Suprapubic skin (tissue), 4 donors: ENCODE measurements around the gene RING1. TPM values are rescaled to one million over a fixed set of nuclear protein-coding genes. Genes with fewer than 3 reads are reported as not detected.

Experiments
- DNase-seq, 2 donors: peaks; one replicate each; pipeline ENCODE4 v3.0.0-alpha.2; 2019; ENCODE audit warnings: low spot score in 2 of 2
- H3K27ac ChIP-seq: fragments of 200-600 bp; sonication (generic); one replicate; pipeline ENCODE4 v1.5.1; 2019
- H3K27me3 ChIP-seq: fragments of 200-600 bp; sonication (generic); one replicate; pipeline ENCODE4 v1.5.1; 2019
- H3K36me3 ChIP-seq: fragments of 200-600 bp; sonication (generic); one replicate; pipeline ENCODE4 v1.5.1; 2019
- H3K4me1 ChIP-seq: fragments of 200-600 bp; sonication (generic); one replicate; pipeline ENCODE4 v1.5.1; 2019
- H3K4me3 ChIP-seq: fragments of 200-600 bp; sonication (generic); one replicate; pipeline ENCODE4 v1.5.1; 2019; ENCODE audit warnings: mild to moderate bottlenecking
- H3K9me3 ChIP-seq: fragments of 200-600 bp; sonication (generic); one replicate; pipeline ENCODE4 v1.5.1; 2019
- CTCF ChIP-seq, 2 donors: fragments of 200-600 bp in 1 of 2; fragments of 450-650 bp in 1 of 2; sonication (generic) in 1 of 2; IDR thresholded peaks; one replicate each; pipeline ENCODE4 v1.5.1; 2016 to 2019; ENCODE audit warnings: antibody characterized with exemption in 2 of 2, mild to moderate bottlenecking in 1 of 2, moderate library complexity in 1 of 2
- EP300 ChIP-seq: sonication (generic); formaldehyde crosslinking; IDR thresholded peaks from one replicate; pipeline ENCODE4 v1.6.1; 2017; ENCODE audit warnings: antibody characterized with exemption
- POLR2A ChIP-seq, 2 donors: fragments of 450-650 bp; IDR thresholded peaks; one replicate each; pipeline ENCODE4 v1.6.1; 2017; ENCODE audit warnings: antibody characterized with exemption in 2 of 2, mild to moderate bottlenecking in 2 of 2, moderate library complexity in 2 of 2
- POLR2AphosphoS5 ChIP-seq, 3 donors: sonication (generic); formaldehyde crosslinking; IDR thresholded peaks; one replicate each; pipeline ENCODE4 v1.6.1; 2017; ENCODE audit warnings: antibody characterized with exemption in 3 of 3
- WGBS: methylation state at CpG from one replicate; pipeline ENCODE4 v1.1.5; 2018; 5-methylcytosine and 5-hydroxymethylcytosine counted together
- total RNA-seq, 4 donors: library from RNA; depleted of rRNA; stranded (reverse); fragments of >200 nt; gene quantifications; one replicate each; pipeline ENCODE4 v1.1.0, GENCODE V29; 2016

The RING1 gene
- 10 to 100 TPM; 11.5 to 18.1 (median 14.9) TPM for total RNA-seq

- peak within 1 kb of the TSS; percentile 86 for H3K4me3 ChIP-seq
- peaks cover 51% of the 10 kb centered on the region for H3K4me1 ChIP-seq
- peaks cover 8% of the 10 kb centered on the region for H3K36me3 ChIP-seq
- H3K9me3 ChIP-seq: no peaks in the 10 kb centered on the region
- peak; percentile 95 to 97 (median 96) for TF ChIP-seq POLR2AphosphoS5 (IDR thresholded peaks at IDR 0.05)
- TF ChIP-seq CTCF (IDR thresholded peaks at IDR 0.05): no peak
- TF ChIP-seq POLR2A (IDR thresholded peaks at IDR 0.05): peak; percentile 97
- TF ChIP-seq EP300: no peak
- H3K27me3 ChIP-seq: no peaks in the 10 kb centered on the region
- DNase-seq: peak; percentile 93
- H3K27ac ChIP-seq: peak within 1 kb of the TSS; percentile 88
- WGBS: under 1% methylated on average over 20 of the region's 86 CpGs
Observed at GRCh38 chr6:33208091-33208967, at the start of gene RING1. RING1 (plus strand) TSS chr6:33208500; CDS start chr6:33208823, 323 bp downstream.

GRCh38 chr6:33160096-33160495 is 48.2 kb upstream of the RING1 start:
- no peak overlapping the region for H3K4me3 ChIP-seq
- DNase-seq: no peak
- H3K9me3 ChIP-seq: no peaks in the 10 kb centered on the region
- H3K27ac ChIP-seq: no peak overlapping the region
- H3K4me1 ChIP-seq: peaks cover 20% of the 10 kb centered on the region
- 92% methylated on average over 11 of the region's 11 CpGs for WGBS
- H3K36me3 ChIP-seq: no peaks in the 10 kb centered on the region
- no peaks in the 10 kb centered on the region for H3K27me3 ChIP-seq
- TF ChIP-seq CTCF (IDR thresholded peaks at IDR 0.05) (no peak), POLR2A (IDR thresholded peaks at IDR 0.05) (no peak), POLR2AphosphoS5 (IDR thresholded peaks at IDR 0.05) (no peak), EP300 (no peak)

GRCh38 chr6:33160728-33161344 is 47.5 kb upstream of the RING1 start:
- WGBS: 14% methylated on average over 13 of the region's 13 CpGs
- TF ChIP-seq EP300 (no peak), POLR2A (IDR thresholded peaks at IDR 0.05) (no peak), CTCF (IDR thresholded peaks at IDR 0.05) (no peak), POLR2AphosphoS5 (IDR thresholded peaks at IDR 0.05) (no peak)
- H3K9me3 ChIP-seq: no peaks in the 10 kb centered on the region
- H3K36me3 ChIP-seq: no peaks in the 10 kb centered on the region
- no peaks in the 10 kb centered on the region for H3K27me3 ChIP-seq
- DNase-seq: no peak
- H3K27ac ChIP-seq: peak overlapping the region; percentile 12
- peak overlapping the region; percentile 50 for H3K4me3 ChIP-seq
- H3K4me1 ChIP-seq: peaks cover 20% of the 10 kb centered on the region

GRCh38 chr6:33161354-33162331 is 46.7 kb upstream of the RING1 start:
- peak; percentile 87 to 93 for DNase-seq
- H3K4me3 ChIP-seq: peak overlapping the region; percentile 50
- no peaks in the 10 kb centered on the region for H3K36me3 ChIP-seq
- no peaks in the 10 kb centered on the region for H3K27me3 ChIP-seq
- peaks cover 20% of the 10 kb centered on the region for H3K4me1 ChIP-seq
- H3K9me3 ChIP-seq: no peaks in the 10 kb centered on the region
- peak overlapping the region; percentile 12 for H3K27ac ChIP-seq
- WGBS: 4% methylated on average over 51 of the region's 58 CpGs
- peak; percentile 82 to 98 for TF ChIP-seq CTCF (IDR thresholded peaks at IDR 0.05)
- TF ChIP-seq POLR2AphosphoS5 (IDR thresholded peaks at IDR 0.05): peak in 1 of 3 donors; percentile 43
- TF ChIP-seq POLR2A (IDR thresholded peaks at IDR 0.05): no peak
- no peak for TF ChIP-seq EP300
